H9 (cell line): Measurements from ENCODE around the gene CABP7. TPM values are rescaled to one million over a fixed set of nuclear protein-coding genes. Genes with fewer than 3 reads are reported as not detected.

Experiments used
- DNase-seq: peaks from one replicate; pipeline ENCODE4 v3.0.0-alpha.2; 2017
- H2AFZ ChIP-seq: one replicate; pipeline ENCODE4 v1.6.1; 2013; ENCODE audit warnings: mild to moderate bottlenecking, low read length, control low read depth, moderate library complexity
- H2AK5ac ChIP-seq: 2 replicates; pipeline ENCODE4 v1.6.1; 2013; ENCODE audit warnings: low read length, control low read depth, mixed read lengths; ENCODE audit not compliant: insufficient read length
- H2BK120ac ChIP-seq: one replicate; pipeline ENCODE4 v1.6.1; 2013; ENCODE audit warnings: low read depth, mild to moderate bottlenecking, low read length, control low read depth, inconsistent platforms; ENCODE audit not compliant: poor library complexity, severe bottlenecking
- H2BK12ac ChIP-seq: 2 replicates; pipeline ENCODE4 v1.6.1; 2013; ENCODE audit warnings: low read length, control low read depth, mixed read lengths, low read depth; ENCODE audit not compliant: insufficient read length
- H2BK15ac ChIP-seq: 2 replicates; pipeline ENCODE4 v1.6.1; 2013; ENCODE audit warnings: low read depth, low read length, control low read depth
- H2BK20ac ChIP-seq: one replicate; pipeline ENCODE4 v1.6.1; 2013; ENCODE audit warnings: low read depth, mild to moderate bottlenecking, low read length, control low read depth, inconsistent platforms; ENCODE audit not compliant: poor library complexity, severe bottlenecking
- H2BK5ac ChIP-seq: 2 replicates; pipeline ENCODE4 v1.6.1; 2013; ENCODE audit warnings: low read length, control low read depth, mixed read lengths; ENCODE audit not compliant: insufficient read length
- H3K14ac ChIP-seq: 2 replicates; pipeline ENCODE4 v1.6.1; 2013; ENCODE audit warnings: low read length, control low read depth; ENCODE audit not compliant: insufficient read depth
- H3K18ac ChIP-seq: 2 replicates; pipeline ENCODE4 v1.6.1; 2013; ENCODE audit warnings: low read depth, mild to moderate bottlenecking, mixed read lengths, low read length, control low read depth; ENCODE audit not compliant: insufficient read length
- H3K23ac ChIP-seq: 2 replicates; pipeline ENCODE4 v1.6.1; 2013; ENCODE audit warnings: low read length, control low read depth, mixed read lengths, low read depth; ENCODE audit not compliant: insufficient read length
- H3K23me2 ChIP-seq: 2 replicates; pipeline ENCODE4 v1.6.1; 2013; ENCODE audit warnings: low read depth, mild to moderate bottlenecking, mixed read lengths, low read length, control low read depth; ENCODE audit not compliant: insufficient read length, poor library complexity, severe bottlenecking
- H3K27ac ChIP-seq: 2 replicates; pipeline ENCODE4 v1.5.1; 2013; ENCODE audit warnings: low read length, control low read depth, mixed read lengths, low read depth; ENCODE audit not compliant: insufficient read length
- H3K27me3 ChIP-seq: 2 replicates; pipeline ENCODE4 v1.6.1; 2013; ENCODE audit warnings: low read length, control low read depth, inconsistent platforms; ENCODE audit not compliant: insufficient read depth
- H3K4ac ChIP-seq: 2 replicates; pipeline ENCODE4 v1.6.1; 2013; ENCODE audit warnings: low read depth, mild to moderate bottlenecking, control low read depth, inconsistent platforms, low read length, moderate library complexity
- H3K4me1 ChIP-seq: 2 replicates; pipeline ENCODE4 v1.6.1; 2013; ENCODE audit warnings: low read length, control low read depth, inconsistent platforms; ENCODE audit not compliant: insufficient read depth
- H3K4me2 ChIP-seq: 2 replicates; pipeline ENCODE4 v1.6.1; 2013; ENCODE audit warnings: low read length, control low read depth, mixed read lengths; ENCODE audit not compliant: insufficient read length, insufficient read depth
- H3K56ac ChIP-seq: 2 replicates; pipeline ENCODE4 v1.6.1; 2013; ENCODE audit warnings: low read depth, mild to moderate bottlenecking, mixed read lengths, low read length, control low read depth; ENCODE audit not compliant: insufficient read length
- H3K79me1 ChIP-seq: 2 replicates; pipeline ENCODE4 v1.6.1; 2013; ENCODE audit warnings: low read depth, mild to moderate bottlenecking, moderate library complexity, low read length, control low read depth, inconsistent platforms; ENCODE audit not compliant: insufficient read depth, poor library complexity, severe bottlenecking
- H3K79me2 ChIP-seq: 2 replicates; pipeline ENCODE4 v1.6.1; 2013; ENCODE audit warnings: low read length, control low read depth, inconsistent platforms; ENCODE audit not compliant: insufficient read depth
- H3K9ac ChIP-seq: 2 replicates; pipeline ENCODE4 v1.6.1; 2013; ENCODE audit warnings: low read length, control low read depth, mixed read lengths; ENCODE audit not compliant: insufficient read length; ENCODE audit errors: extremely low read depth
- H3K9me3 ChIP-seq: one replicate; pipeline ENCODE4 v1.6.1; 2013; ENCODE audit warnings: low read depth, low read length, inconsistent platforms; ENCODE audit not compliant: control insufficient read depth
- H3T11ph ChIP-seq: one replicate; pipeline ENCODE4 v1.6.1; 2013; ENCODE audit warnings: mild to moderate bottlenecking, low read length, control low read depth, inconsistent platforms
- H4K20me1 ChIP-seq: one replicate; pipeline ENCODE4 v1.6.1; 2013; ENCODE audit not compliant: control insufficient read depth, insufficient read length, insufficient read depth
- H4K5ac ChIP-seq: 2 replicates; pipeline ENCODE4 v1.6.1; 2013; ENCODE audit warnings: low read depth, mild to moderate bottlenecking, mixed read lengths, low read length, control low read depth; ENCODE audit not compliant: insufficient read length
- H4K8ac ChIP-seq: replicated peaks from 2 replicates; pipeline ENCODE4 v1.6.1; 2013; ENCODE audit warnings: low read length, control low read depth, mixed read lengths, low read depth; ENCODE audit not compliant: insufficient read length
- H4K91ac ChIP-seq: 2 replicates; pipeline ENCODE4 v1.6.1; 2013; ENCODE audit warnings: low read depth, mild to moderate bottlenecking, moderate library complexity, mixed read lengths, low read length, control low read depth; ENCODE audit not compliant: insufficient read length
- H3K27ac Mint-ChIP-seq, 3 experiments: 2 replicates in 2 of 3; 3 replicates in 1 of 3; pipeline ENCODE4 v1.8.0; 2020 to 2021; ENCODE audit warnings: mixed read lengths in 3 of 3, mild to moderate bottlenecking in 1 of 3, moderate library complexity in 1 of 3
- H3K27me3 Mint-ChIP-seq: 2 replicates; pipeline ENCODE4 v1.8.0; 2021; ENCODE audit warnings: low read depth, mild to moderate bottlenecking, moderate library complexity, mixed read lengths
- H3K36me3 Mint-ChIP-seq, 3 experiments: 2 replicates in 2 of 3; 3 replicates in 1 of 3; pipeline ENCODE4 v1.8.0; 2020 to 2021; ENCODE audit warnings: low read depth in 3 of 3, mixed read lengths in 3 of 3; ENCODE audit not compliant: insufficient read depth in 1 of 3
- H3K4me1 Mint-ChIP-seq, 2 experiments: 2 replicates each; pipeline ENCODE4 v1.8.0; 2020; ENCODE audit warnings: mixed read lengths in 2 of 2
- H3K4me3 Mint-ChIP-seq, 2 experiments: 2 replicates in 1 of 2; 3 replicates in 1 of 2; pipeline ENCODE4 v1.8.0; 2020 to 2021; ENCODE audit warnings: mild to moderate bottlenecking in 2 of 2, mixed read lengths in 2 of 2, moderate library complexity in 1 of 2
- H3K9me3 Mint-ChIP-seq, 2 experiments: 2 replicates in 1 of 2; 3 replicates in 1 of 2; pipeline ENCODE4 v1.8.0; 2020; ENCODE audit warnings: mild to moderate bottlenecking in 2 of 2, mixed read lengths in 2 of 2, moderate library complexity in 1 of 2
- CTCF ChIP-seq: fragments of 200-600 bp; sonication (generic); conservative IDR thresholded peaks from 3 replicates; pipeline ENCODE4 v1.8.0; 2021; ENCODE audit warnings: antibody characterized with exemption, mild to moderate bottlenecking
- WGBS: extraction: QIAGEN DNeasy Blood & Tissue Kit; methylation state at CpG from one replicate; pipeline ENCODE4 v1.1.7; 2013; ENCODE audit warnings: missing lambda C conversion rate, low lambda C conversion rate, mixed read lengths; ENCODE audit not compliant: insufficient read length; ENCODE audit errors: extremely low coverage; 5-methylcytosine and 5-hydroxymethylcytosine counted together
- total RNA-seq: library from RNA; stranded (reverse); gene quantifications from 2 replicates; pipeline ENCODE4 v1.2.1, GENCODE V29; 2021

CABP7 gene
- total RNA-seq, 1 experiment from 2014 or later = 0.83 TPM

DNA sequence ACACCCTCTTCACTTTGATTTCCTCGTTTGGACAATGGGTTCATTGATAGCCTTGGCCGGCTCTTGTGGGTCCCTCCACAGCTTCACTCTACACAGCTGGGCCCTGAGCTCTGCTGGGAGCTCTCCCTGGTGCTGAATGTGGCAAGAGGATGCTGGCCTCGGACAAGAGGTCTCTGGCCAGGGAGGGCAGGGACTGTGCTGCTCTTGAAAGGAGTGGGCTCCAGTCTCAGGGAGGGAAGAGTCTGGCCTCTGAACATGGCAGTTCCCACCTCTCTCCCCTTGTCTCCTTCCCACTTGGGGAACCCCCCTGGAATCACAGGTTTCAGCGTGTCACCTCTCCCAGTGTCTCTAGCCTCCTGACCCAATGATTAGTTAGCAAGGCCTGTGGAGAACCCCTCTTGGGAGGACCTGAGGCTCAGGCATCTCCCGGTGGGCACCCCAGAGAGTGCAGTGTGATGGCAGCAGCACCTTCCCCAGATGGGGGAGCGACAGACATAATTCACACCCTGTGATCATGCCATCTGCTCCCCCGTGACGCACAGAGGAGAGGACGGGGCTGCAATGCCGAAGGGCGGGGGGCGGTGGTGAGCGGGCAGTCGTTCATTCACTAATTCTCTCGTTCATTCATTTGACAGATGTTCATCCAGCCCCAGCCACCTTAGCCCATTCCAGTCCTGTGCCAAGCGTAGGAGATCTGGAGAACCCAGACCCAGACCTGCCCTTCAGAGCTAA is 2.8 kb upstream of the CABP7 start:
- no peaks in the 10 kb centered on the region for H3K79me1 ChIP-seq
- H3K14ac ChIP-seq = no peak overlapping the region
- no peak for TF ChIP-seq CTCF
- no peak overlapping the region for H2AK5ac ChIP-seq
- H2BK120ac ChIP-seq = no peak overlapping the region
- Mint-ChIP-seq H3K27me3 (peaks cover 81% of the 10 kb centered on the region), H3K9me3 (no peaks in the 10 kb centered on the region; a peak in 1 of 5 replicates), H3K27ac (no peak overlapping the region), H3K4me3 (no peak overlapping the region; a peak in 1 of 5 replicates), H3K36me3 (no peaks in the 10 kb centered on the region; a peak in 2 of 7 replicates), H3K4me1 (peaks cover 4 to 15% of the 10 kb centered on the region in 2 experiments; a peak in 2 of 4 replicates)
- H3K4ac ChIP-seq = no peak overlapping the region
- H3K4me2 ChIP-seq = no peak overlapping the region
- no peaks in the 10 kb centered on the region for H4K20me1 ChIP-seq
- no peak overlapping the region for H2BK20ac ChIP-seq
- no peak overlapping the region for H2BK5ac ChIP-seq
- no peak overlapping the region for H2AFZ ChIP-seq
- no peak overlapping the region for H2BK12ac ChIP-seq
- H3K27me3 ChIP-seq = peaks cover 24% of the 10 kb centered on the region; the same call in 1 of the 2 replicates
- no peaks in the 10 kb centered on the region for H3K4me1 ChIP-seq
- peaks cover 4% of the 10 kb centered on the region for H3K23me2 ChIP-seq
- WGBS = no CpG with 5 or more reads among the region's 16 CpGs
- no peak overlapping the region for H3K9ac ChIP-seq
- no peak overlapping the region for H2BK15ac ChIP-seq
- H4K91ac ChIP-seq = no peak overlapping the region
- H3K18ac ChIP-seq = no peak overlapping the region
- H4K8ac ChIP-seq = no peak overlapping the region
- no peaks in the 10 kb centered on the region for H3K79me2 ChIP-seq
- no peak overlapping the region for H3K56ac ChIP-seq
- no peak overlapping the region for H3K23ac ChIP-seq
- peak; percentile 88 for DNase-seq
- H3T11ph ChIP-seq = no peak overlapping the region
- no peak overlapping the region for H3K27ac ChIP-seq
- H4K5ac ChIP-seq = no peak overlapping the region
- no peaks in the 10 kb centered on the region for H3K9me3 ChIP-seq
